Lower lobe of right lung (tissue), 2 donors: ENCODE measurements around the gene HTT. TPM values are rescaled to one million over a fixed set of nuclear protein-coding genes. Genes with fewer than 3 reads are reported as not detected.
A peak's percentile ranks its signal among the peaks of the same experiment; 100 is the strongest.

Experiments
- ATAC-seq, 2 donors: fragments of 200-7000 bp; cut with Tn5 transposase; one replicate each; pipeline ENCODE4 v1.9.1; 2020 to 2022; ENCODE audit warnings: mild to moderate bottlenecking in 2 of 2, moderate library complexity in 2 of 2
- DNase-seq: peaks from one replicate; pipeline ENCODE4 v3.0.0-alpha.2; 2020
- H3K27ac ChIP-seq: fragments of 200-600 bp; one replicate; pipeline ENCODE4 v1.8.0; 2022
- H3K27me3 ChIP-seq: fragments of 200-600 bp; one replicate; pipeline ENCODE4 v1.8.0; 2022; ENCODE audit warnings: low read depth
- H3K36me3 ChIP-seq: fragments of 200-600 bp; one replicate; pipeline ENCODE4 v1.8.0; 2022; ENCODE audit warnings: mild to moderate bottlenecking
- H3K4me1 ChIP-seq: fragments of 200-600 bp; one replicate; pipeline ENCODE4 v1.8.0; 2022
- H3K4me3 ChIP-seq: fragments of 200-600 bp; one replicate; pipeline ENCODE4 v1.8.0; 2022; ENCODE audit warnings: mild to moderate bottlenecking
- H3K9me3 ChIP-seq: fragments of 200-600 bp; one replicate; pipeline ENCODE4 v1.8.0; 2022
- intact Hi-C: fragments of 100-400 bp; cut with DNase I; formaldehyde crosslinking; loops from one replicate; pipeline ENCODE4 v1.11.0; 2022
- total RNA-seq: library from RNA; stranded (reverse); fragmentation: NEBNext Ultra II Directional; extraction: Animal tissue kit (Norgen Biotek cat#: 25700); gene quantifications from one replicate; pipeline ENCODE4 v1.2.1, GENCODE V29; 2021
- TF ChIP-seq, protein P1 (sequence below): fragments of 200-600 bp; IDR thresholded peaks from one replicate; pipeline ENCODE4 v1.8.0; 2022; ENCODE audit warnings: antibody characterized with exemption, mild to moderate bottlenecking
- donor health status: DM: no; HTN: yes; CAD: no; lungs with severe emphysema.

The HTT gene
- total RNA-seq, 1 donor from 2014 or later, result 73.1 TPM

DNA sequence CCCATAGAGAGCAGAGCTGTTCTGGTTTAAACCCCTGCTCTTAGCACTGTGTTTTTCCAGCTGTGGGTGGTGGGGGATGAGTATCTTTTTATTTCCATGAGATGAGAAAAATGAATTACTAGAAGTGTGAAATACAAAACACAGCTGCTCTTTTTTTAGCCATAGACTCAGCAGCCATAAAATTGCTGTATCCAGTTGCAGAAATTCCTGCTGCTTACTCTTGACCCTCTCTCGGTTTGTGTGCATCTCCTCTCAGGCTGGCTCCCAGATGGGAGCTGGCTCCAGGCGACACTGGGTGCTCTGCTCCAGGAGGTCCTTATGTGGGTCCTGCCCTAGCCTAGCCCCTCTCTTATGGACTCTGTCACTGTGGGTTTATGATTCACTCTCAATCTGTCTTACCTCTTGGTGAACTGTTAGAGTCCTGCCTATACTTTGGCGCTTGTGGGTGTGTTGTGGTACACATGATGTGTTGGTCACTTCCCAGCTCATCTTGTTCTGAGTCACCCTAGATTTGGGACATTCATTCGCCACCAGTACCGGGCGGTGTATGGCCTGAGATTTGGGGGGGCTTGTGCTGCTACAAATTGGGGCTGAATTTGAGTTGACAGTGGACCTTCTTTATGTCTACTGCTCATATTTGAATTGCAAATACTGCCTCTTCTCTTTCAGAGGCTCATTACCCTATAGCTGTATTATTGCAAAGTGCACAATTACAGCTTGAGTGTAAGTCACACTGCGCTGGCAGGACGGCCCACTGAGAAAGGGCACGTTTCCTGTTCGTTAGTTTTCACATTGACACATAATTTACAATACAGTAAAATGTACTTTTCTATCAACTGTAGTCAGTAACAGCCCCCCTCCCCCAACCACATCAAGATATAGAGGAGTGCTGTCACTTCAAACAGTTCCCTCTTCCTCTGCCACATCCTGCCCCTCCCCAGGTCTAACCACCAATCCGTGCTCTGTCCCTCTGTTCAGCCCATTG, 127.5 kb downstream of the HTT start:
- intact Hi-C loops, result no loop called here

DNA sequence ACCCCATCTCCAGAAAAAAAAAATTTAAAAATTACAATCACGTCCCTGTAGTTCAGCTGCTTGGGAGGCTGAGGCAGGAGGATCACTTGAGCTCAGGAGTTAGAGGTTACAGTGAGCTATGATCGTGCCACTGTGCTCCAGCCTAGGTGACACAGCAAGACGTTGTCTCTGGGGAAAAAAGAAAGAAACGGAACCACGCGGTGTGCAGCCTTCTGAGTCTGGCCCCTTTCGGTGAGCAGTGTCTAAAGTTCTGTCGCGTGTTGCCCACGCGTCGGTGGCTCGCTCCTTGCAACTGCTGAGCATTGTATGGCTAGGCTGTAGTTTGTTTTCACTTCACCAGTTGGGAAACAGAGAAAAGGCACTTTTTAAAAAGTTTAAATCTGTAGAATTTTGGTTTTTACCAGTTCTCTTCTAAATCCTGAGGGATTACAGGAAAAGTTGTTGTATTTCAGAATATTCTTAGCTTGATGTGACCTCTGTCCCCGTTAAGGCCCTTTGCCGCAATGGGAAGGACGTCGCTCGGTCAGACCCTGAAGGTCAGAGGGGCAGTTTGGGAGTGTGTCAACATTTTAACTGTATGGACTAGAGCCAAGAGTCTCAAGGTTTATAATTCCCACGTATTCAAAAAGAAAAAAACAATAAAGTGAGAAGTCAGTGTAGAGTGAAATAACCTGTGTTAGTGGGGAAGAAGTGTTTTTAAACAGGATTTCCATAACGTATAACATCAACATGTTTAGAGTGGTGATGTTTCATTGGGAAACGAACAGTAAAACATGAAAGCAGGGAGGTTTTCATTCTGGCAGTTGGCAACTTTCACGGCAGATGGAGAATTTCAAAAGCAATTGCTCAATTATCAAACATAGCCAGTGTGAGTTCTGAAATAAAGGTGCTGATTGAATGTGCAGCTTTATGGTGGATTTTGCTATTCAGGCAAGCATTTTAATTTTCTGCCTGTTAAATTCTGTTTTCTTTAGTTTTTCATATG, 128.6 kb downstream of the HTT start:
- Histone ChIP-seq H3K27ac (peak overlapping the region; percentile 63), H3K9me3 (no peaks in the 10 kb centered on the region), H3K4me3 (no peak overlapping the region), H3K4me1 (peaks cover 51% of the 10 kb centered on the region), H3K36me3 (peaks cover 68% of the 10 kb centered on the region), H3K27me3 (no peaks in the 10 kb centered on the region)
- ATAC-seq (no peak), DNase-seq (no peak)
- TF ChIP-seq, protein P1, sequence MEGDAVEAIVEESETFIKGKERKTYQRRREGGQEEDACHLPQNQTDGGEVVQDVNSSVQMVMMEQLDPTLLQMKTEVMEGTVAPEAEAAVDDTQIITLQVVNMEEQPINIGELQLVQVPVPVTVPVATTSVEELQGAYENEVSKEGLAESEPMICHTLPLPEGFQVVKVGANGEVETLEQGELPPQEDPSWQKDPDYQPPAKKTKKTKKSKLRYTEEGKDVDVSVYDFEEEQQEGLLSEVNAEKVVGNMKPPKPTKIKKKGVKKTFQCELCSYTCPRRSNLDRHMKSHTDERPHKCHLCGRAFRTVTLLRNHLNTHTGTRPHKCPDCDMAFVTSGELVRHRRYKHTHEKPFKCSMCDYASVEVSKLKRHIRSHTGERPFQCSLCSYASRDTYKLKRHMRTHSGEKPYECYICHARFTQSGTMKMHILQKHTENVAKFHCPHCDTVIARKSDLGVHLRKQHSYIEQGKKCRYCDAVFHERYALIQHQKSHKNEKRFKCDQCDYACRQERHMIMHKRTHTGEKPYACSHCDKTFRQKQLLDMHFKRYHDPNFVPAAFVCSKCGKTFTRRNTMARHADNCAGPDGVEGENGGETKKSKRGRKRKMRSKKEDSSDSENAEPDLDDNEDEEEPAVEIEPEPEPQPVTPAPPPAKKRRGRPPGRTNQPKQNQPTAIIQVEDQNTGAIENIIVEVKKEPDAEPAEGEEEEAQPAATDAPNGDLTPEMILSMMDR, result no peak
- intact Hi-C loops, result no loop called here

More for the DNA sequence above, 127.5 kb downstream of the HTT start:
- H3K27ac ChIP-seq, result peak overlapping the region; percentile 63
- H3K27me3 ChIP-seq, result no peaks in the 10 kb centered on the region
- peaks cover 66% of the 10 kb centered on the region for H3K36me3 ChIP-seq
- peaks cover 40% of the 10 kb centered on the region for H3K4me1 ChIP-seq
- ATAC-seq (peak; percentile 65 to 67), DNase-seq (no peak)
- no peaks in the 10 kb centered on the region for H3K9me3 ChIP-seq
- H3K4me3 ChIP-seq, result no peak overlapping the region
- TF ChIP-seq, protein P1, result no peak

DNA sequence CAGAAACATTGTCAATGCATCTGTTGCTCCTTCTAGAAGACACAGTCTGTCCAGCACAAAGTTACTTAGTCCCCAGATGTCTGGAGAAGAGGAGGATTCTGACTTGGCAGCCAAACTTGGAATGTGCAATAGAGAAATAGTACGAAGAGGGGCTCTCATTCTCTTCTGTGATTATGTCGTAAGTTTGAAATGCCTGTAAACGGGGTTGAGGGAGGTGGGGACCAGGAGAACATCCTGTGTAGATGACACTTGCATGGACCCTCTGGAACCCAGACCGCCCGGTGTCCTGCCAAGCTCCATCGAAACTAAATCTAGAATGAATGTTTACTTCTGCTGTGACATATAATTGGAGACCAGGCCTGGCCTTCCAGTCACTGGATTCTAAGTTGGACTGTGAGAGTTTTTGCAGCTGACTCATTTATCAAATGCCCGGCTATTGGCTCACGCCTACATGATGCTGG, 129.5 kb downstream of the HTT start:
- no peak overlapping the region for H3K4me3 ChIP-seq
- H3K9me3 ChIP-seq, result no peaks in the 10 kb centered on the region
- ATAC-seq (peak in 1 of 2 donors; percentile 55), DNase-seq (no peak)
- peaks cover 68% of the 10 kb centered on the region for H3K36me3 ChIP-seq
- peaks cover 55% of the 10 kb centered on the region for H3K4me1 ChIP-seq
- intact Hi-C loops, result no loop called here
- peak overlapping the region; percentile 63 for H3K27ac ChIP-seq
- no peaks in the 10 kb centered on the region for H3K27me3 ChIP-seq
- TF ChIP-seq, protein P1, result no peak

DNA sequence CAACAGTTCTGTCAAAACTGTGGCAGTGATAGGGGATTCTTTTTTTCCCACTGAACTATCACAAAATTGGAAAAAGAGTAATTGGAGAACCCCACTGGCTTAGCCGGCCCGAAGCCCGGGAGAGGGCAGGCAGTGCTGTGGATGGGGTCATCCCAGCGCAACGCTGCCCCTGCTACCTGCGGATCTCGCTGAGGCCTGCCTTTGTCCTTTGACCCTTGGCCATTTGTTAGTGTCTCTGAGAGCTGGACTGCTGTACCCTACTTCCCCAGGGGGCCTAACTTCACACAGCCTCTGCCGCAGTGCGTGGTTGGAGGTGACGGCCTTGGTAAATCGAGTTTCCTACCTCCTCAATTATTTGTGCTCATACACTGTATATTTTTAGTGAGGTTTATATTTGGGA, 131.5 kb downstream of the HTT start:
- H3K4me3 ChIP-seq, result no peak overlapping the region
- ATAC-seq (no peak), DNase-seq (no peak)
- TF ChIP-seq, protein P1, result no peak
- peaks cover 78% of the 10 kb centered on the region for H3K36me3 ChIP-seq
- H3K27me3 ChIP-seq, result no peaks in the 10 kb centered on the region
- H3K4me1 ChIP-seq, result peaks cover 54% of the 10 kb centered on the region
- intact Hi-C loops, result no loop called here
- no peaks in the 10 kb centered on the region for H3K9me3 ChIP-seq
- no peak overlapping the region for H3K27ac ChIP-seq

DNA sequence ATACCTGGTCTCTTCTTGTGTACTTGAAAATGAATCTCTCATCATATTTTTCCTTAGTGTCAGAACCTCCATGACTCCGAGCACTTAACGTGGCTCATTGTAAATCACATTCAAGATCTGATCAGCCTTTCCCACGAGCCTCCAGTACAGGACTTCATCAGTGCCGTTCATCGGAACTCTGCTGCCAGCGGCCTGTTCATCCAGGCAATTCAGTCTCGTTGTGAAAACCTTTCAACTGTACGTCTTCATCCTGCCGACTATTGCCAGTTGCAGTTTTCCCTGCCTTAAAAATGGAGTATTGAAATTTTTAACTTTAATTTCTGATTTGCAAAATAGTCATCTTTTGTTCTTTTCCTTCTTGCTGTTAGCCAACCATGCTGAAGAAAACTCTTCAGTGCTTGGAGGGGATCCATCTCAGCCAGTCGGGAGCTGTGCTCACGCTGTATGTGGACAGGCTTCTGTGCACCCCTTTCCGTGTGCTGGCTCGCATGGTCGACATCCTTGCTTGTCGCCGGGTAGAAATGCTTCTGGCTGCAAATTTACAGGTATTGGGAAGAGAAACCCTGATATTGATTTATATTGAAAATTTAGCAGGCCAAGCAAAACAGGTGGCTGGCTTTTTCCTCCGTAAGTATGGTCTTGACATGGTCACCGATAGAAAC, 132.1 kb downstream of the HTT start:
- no peak for ATAC-seq
- no peak for DNase-seq
- Histone ChIP-seq H3K27ac (no peak overlapping the region), H3K36me3 (peaks cover 76% of the 10 kb centered on the region), H3K9me3 (no peaks in the 10 kb centered on the region), H3K4me1 (peaks cover 48% of the 10 kb centered on the region), H3K4me3 (no peak overlapping the region), H3K27me3 (no peaks in the 10 kb centered on the region)
- TF ChIP-seq, protein P1, result no peak
- intact Hi-C loops, result no loop called here
